K562 (cell line): ENCODE data around the gene ACSS2.

Experiments used
- FOXK2 ChIP-seq, 2 experiments: fragments of 450-650 bp; IDR thresholded peaks in 1 of 2; conservative IDR thresholded peaks in 1 of 2; 2 replicates each; pipeline ENCODE4 v1.6.1; 2016; ENCODE audit warnings: low read depth in 2 of 2, mild to moderate bottlenecking in 1 of 2
- JUNB ChIP-seq: fragments of 450-650 bp; formaldehyde crosslinking; conservative IDR thresholded peaks from 2 replicates; pipeline ENCODE4 v1.4.0; 2020; ENCODE audit warnings: mild to moderate bottlenecking
- MAFK ChIP-seq: IDR thresholded peaks from 2 replicates; pipeline ENCODE4 v1.6.1; 2011; ENCODE audit warnings: low read length, improper control_type of control experiment
- NR2F6 ChIP-seq: fragments of 450-650 bp; formaldehyde crosslinking; IDR thresholded peaks from 2 replicates; pipeline ENCODE4 v1.4.0; 2020; ENCODE audit warnings: mild to moderate bottlenecking
- PHF20 ChIP-seq: fragments of 450-650 bp; IDR thresholded peaks from 2 replicates; pipeline ENCODE4 v1.6.1; 2018; ENCODE audit not compliant: partially characterized antibody
- POLR2A ChIP-seq: fragments of 450-650 bp; conservative IDR thresholded peaks from 2 replicates; pipeline ENCODE4 v1.6.1; 2016
- RBFOX2 ChIP-seq: fragments of 200-400 bp; formaldehyde crosslinking; IDR thresholded peaks from 2 replicates; pipeline ENCODE4 v1.6.1; 2017; ENCODE audit warnings: low read depth, mild to moderate bottlenecking, low read length, moderate library complexity
- ZZZ3 ChIP-seq: fragments of 450-650 bp; IDR thresholded peaks from 2 replicates; pipeline ENCODE4 v1.6.1; 2016; ENCODE audit warnings: antibody characterized with exemption, mild to moderate bottlenecking, moderate library complexity
- TF ChIP-seq, protein P1 (sequence below), 3 experiments: IDR thresholded peaks in 2 of 3; conservative IDR thresholded peaks in 1 of 3; 2 replicates each; pipeline ENCODE4 v1.5.1; 2011 to 2012; ENCODE audit warnings: low read length in 3 of 3, mild to moderate bottlenecking in 3 of 3, control low read depth in 2 of 3, improper control_type of control experiment in 1 of 3, inconsistent platforms in 1 of 3, low read depth in 1 of 3, mixed read lengths in 1 of 3, moderate library complexity in 1 of 3; ENCODE audit not compliant: insufficient read depth in 2 of 3
- TF ChIP-seq, protein P2 (sequence below), 2 experiments: fragments of 450-650 bp in 1 of 2; IDR thresholded peaks; 2 replicates each; pipeline ENCODE4 v1.6.1; 2011 to 2017; ENCODE audit warnings: low read depth in 2 of 2, antibody characterized with exemption in 1 of 2, borderline replicate concordance in 1 of 2, low read length in 1 of 2, mild to moderate bottlenecking in 1 of 2, mixed read lengths in 1 of 2; ENCODE audit not compliant: control insufficient read depth in 1 of 2

DNA sequence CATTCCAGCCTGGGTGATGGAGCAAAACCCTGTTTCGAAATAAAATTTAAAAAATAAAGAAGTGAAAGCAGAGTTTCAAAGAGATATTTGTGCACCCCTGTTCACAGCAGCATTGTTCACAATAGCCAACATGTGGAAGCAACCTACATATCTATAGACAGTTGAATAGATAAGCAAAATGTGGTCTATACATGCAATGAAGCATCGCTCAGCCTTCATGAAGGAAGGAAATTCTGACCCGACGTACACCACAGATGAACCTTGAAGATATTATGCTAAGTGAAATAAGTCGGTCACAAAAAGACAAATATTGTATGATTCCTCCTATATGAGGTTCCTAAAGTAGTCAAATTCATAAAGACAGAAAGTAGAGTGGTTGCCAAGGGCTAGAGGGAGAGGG, 44.5 kb upstream of the ACSS2 start:
- TF ChIP-seq FOXK2 (conservative IDR thresholded peaks at IDR 0.05 in 1 of 2, IDR thresholded peaks at IDR 0.05 in 1 of 2; ENCODE audit: low read depth in 2 of 2) (no peak), JUNB (no peak), NR2F6 (no peak), POLR2A (no peak), PHF20 (no peak), RBFOX2 (no peak), ZZZ3 (no peak), MAFK (no peak)
- TF ChIP-seq, protein P1, sequence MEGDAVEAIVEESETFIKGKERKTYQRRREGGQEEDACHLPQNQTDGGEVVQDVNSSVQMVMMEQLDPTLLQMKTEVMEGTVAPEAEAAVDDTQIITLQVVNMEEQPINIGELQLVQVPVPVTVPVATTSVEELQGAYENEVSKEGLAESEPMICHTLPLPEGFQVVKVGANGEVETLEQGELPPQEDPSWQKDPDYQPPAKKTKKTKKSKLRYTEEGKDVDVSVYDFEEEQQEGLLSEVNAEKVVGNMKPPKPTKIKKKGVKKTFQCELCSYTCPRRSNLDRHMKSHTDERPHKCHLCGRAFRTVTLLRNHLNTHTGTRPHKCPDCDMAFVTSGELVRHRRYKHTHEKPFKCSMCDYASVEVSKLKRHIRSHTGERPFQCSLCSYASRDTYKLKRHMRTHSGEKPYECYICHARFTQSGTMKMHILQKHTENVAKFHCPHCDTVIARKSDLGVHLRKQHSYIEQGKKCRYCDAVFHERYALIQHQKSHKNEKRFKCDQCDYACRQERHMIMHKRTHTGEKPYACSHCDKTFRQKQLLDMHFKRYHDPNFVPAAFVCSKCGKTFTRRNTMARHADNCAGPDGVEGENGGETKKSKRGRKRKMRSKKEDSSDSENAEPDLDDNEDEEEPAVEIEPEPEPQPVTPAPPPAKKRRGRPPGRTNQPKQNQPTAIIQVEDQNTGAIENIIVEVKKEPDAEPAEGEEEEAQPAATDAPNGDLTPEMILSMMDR (IDR thresholded peaks at IDR 0.05 in 2 of 3, conservative IDR thresholded peaks at IDR 0.05 in 1 of 3; ENCODE audit: insufficient read depth in 2 of 3, low read depth in 1 of 3, low read length in 3 of 3), result no peak
- TF ChIP-seq, protein P2, sequence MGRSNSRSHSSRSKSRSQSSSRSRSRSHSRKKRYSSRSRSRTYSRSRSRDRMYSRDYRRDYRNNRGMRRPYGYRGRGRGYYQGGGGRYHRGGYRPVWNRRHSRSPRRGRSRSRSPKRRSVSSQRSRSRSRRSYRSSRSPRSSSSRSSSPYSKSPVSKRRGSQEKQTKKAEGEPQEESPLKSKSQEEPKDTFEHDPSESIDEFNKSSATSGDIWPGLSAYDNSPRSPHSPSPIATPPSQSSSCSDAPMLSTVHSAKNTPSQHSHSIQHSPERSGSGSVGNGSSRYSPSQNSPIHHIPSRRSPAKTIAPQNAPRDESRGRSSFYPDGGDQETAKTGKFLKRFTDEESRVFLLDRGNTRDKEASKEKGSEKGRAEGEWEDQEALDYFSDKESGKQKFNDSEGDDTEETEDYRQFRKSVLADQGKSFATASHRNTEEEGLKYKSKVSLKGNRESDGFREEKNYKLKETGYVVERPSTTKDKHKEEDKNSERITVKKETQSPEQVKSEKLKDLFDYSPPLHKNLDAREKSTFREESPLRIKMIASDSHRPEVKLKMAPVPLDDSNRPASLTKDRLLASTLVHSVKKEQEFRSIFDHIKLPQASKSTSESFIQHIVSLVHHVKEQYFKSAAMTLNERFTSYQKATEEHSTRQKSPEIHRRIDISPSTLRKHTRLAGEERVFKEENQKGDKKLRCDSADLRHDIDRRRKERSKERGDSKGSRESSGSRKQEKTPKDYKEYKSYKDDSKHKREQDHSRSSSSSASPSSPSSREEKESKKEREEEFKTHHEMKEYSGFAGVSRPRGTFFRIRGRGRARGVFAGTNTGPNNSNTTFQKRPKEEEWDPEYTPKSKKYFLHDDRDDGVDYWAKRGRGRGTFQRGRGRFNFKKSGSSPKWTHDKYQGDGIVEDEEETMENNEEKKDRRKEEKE (IDR thresholded peaks at IDR 0.05; ENCODE audit: borderline replicate concordance in 1 of 2, control insufficient read depth in 1 of 2, low read depth in 2 of 2, low read length in 1 of 2), result no peak
